Tibial nerve (tissue), 3 donors: Measurements from ENCODE around the gene OLA1.

Source experiments
- CTCF ChIP-seq, 5 experiments: fragments of 200-600 bp in 3 of 5; fragments of 450-650 bp in 2 of 5; sonication (generic) in 3 of 5; IDR thresholded peaks; one replicate each; pipeline ENCODE4 v1.5.1; 2016 to 2019; ENCODE audit warnings: antibody characterized with exemption in 5 of 5, mild to moderate bottlenecking in 3 of 5, moderate library complexity in 2 of 5
- POLR2A ChIP-seq, 2 donors: fragments of 450-650 bp; IDR thresholded peaks; one replicate each; pipeline ENCODE4 v1.6.1; 2017; ENCODE audit warnings: antibody characterized with exemption in 2 of 2, mild to moderate bottlenecking in 2 of 2, moderate library complexity in 2 of 2

GRCh38 chr2:174240097-174240496, 8.2 kb downstream of the OLA1 start:
- TF ChIP-seq POLR2A (IDR thresholded peaks at IDR 0.05), result no peak
- no peak for TF ChIP-seq CTCF (IDR thresholded peaks at IDR 0.05)
